GM10266 (cell line): ENCODE data around the gene FGR.

Source experiments
- DNase-seq: peaks from one replicate; pipeline ENCODE4 v3.0.0; 2012; ENCODE audit errors: extremely low spot score
- CTCF ChIP-seq: IDR thresholded peaks from 2 replicates; pipeline ENCODE4 v1.5.1; 2012; ENCODE audit warnings: mild to moderate bottlenecking, low read depth; ENCODE audit not compliant: control insufficient read depth, insufficient read depth; ENCODE audit errors: missing control alignments

The FGR gene

DNA sequence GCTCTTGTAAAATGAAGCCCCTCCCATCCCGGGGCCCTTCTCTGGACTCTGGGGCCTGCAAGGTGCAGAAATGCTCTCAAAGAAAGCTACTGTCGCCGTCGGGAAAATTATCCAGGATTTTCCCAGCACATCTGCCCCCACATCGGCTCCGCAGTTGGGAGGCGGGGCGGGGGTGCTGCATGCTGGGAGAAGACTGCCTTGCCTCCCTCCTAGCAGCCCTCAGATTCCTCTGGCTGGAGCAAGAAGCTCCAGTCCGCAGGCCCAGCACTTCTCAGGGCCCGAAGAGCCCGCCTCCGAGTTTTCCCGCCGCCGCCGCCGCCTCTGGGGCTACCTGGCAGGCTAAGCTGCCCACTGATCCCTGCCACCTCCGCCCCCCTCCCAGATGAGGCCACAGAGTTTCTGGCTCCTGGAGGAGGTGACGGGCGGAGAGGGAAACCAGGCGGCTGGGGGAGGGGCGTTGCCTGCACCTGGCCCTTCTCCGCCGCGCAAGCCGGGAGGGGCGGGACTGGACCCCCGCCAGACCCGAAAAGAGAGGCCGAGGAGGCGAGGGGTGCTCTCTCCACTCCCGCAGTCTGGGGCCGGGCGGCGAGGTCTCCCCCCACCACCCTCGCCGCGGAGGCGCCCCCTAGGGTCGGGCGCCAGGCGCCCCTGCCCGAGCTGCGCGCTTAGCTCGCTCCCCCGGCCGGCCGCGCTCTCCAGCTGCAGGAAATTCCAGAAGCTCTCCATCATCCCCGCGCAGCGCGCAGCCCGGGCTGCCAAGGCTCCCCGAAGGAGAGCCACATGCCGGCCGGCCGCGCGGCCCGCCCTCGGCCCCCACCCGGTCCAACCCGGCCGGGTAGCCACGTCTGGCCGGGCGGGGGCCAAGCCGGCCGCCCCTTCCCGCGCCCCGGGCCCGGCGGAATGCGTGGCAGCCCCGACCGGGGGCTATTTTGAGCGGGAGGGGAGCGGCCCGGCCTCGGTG is 59.8 kb downstream of the FGR start:
- no peak for TF ChIP-seq CTCF
- DNase-seq = no peak

GRCh38 chr1:27574001-27574781 is 60.8 kb downstream of the FGR start:
- no peak for DNase-seq
- no peak for TF ChIP-seq CTCF

- TF ChIP-seq CTCF = no peak
- no peak for DNase-seq
Measured at GRCh38 chr1:27572679-27573426, 62.1 kb downstream of the FGR start.

DNA sequence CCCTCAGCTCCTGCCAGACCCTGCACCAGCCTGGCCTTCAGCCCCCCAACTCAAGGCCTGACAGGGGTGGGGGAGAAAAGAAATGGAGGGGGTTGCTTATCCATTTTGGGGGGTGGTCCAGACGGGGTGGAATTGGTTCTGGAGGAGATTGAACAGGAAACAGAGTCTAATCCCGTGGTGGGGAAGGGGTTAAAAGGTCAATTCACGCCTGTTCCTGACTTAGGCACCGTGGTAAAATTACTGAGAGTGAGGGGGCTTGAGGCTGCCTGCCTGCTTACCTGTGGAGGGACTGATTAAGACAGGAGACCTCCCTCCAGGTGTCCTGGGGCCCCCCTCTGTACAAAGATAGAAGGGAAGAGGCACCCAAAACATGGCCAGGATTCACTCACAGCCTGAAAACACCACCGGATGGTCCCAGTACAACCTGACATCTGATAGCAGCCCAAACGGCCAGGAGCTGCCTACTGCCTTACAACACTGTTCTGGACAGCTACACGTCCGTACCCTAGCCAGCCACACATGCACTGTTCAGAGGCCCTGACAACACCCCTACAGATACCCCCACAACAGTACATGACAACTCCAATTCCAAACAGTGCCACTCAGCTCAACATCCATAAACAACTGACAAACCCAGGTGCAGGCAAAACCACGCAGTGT is 62.8 kb downstream of the FGR start:
- no peak for TF ChIP-seq CTCF
- DNase-seq = no peak

- DNase-seq = no peak
- TF ChIP-seq CTCF = no peak
Measured at GRCh38 chr1:27571439-27572018, 63.5 kb downstream of the FGR start.

DNA sequence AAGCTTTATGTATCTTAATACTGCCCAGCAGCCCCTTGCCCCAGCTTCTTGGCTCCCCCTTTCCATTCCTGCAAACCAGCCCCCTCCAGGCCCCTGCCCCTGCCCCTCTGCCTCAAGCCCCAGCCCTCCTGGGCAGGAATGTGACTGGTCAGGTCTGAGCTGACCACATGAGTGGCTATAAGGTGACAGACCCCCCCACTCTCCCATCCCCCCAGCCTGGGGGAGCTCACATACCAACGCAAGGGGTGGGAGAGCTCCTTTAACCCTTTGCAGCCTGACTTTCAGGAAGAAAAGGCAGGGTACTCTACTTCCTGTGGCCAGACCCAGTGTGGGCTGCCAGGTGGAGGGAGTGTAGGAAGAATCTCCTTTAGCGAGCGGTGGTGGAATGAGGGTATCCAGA is 64.2 kb downstream of the FGR start:
- no peak for DNase-seq
- TF ChIP-seq CTCF = no peak
